SK-N-SH treated with all-trans-retinoic acid at 6 μM for 48 hours (cell line): Measurements from ENCODE around the gene CTXND2.

ENCODE experiments used
- ESRRG ChIP-seq: fragments of 250-450 bp; sonication (Bioruptor Pico); IDR thresholded peaks from 2 replicates; pipeline ENCODE4 v1.6.1; 2021; ENCODE audit warnings: mild to moderate bottlenecking
- OSR1 ChIP-seq: fragments of 250-450 bp; sonication (Bioruptor Pico); IDR thresholded peaks from 2 replicates; pipeline ENCODE4 v1.8.0; 2022; ENCODE audit warnings: moderate library complexity, mild to moderate bottlenecking, inconsistent platforms
- RARB ChIP-seq: fragments of 250-450 bp; sonication (Bioruptor Pico); IDR thresholded peaks from 2 replicates; pipeline ENCODE4 v1.8.0; 2021; ENCODE audit warnings: mild to moderate bottlenecking, moderate library complexity
- TOX ChIP-seq: fragments of 250-450 bp; sonication (Bioruptor Pico); IDR thresholded peaks from 2 replicates; pipeline ENCODE4 v1.8.0; 2021; ENCODE audit warnings: mild to moderate bottlenecking, moderate library complexity, borderline replicate concordance
- ZFP3 ChIP-seq: fragments of 250-450 bp; sonication (Bioruptor Pico); IDR thresholded peaks from 2 replicates; pipeline ENCODE4 v1.5.0; 2020; ENCODE audit warnings: mild to moderate bottlenecking, moderate library complexity
- ZFP30 ChIP-seq: fragments of 450-650 bp; formaldehyde crosslinking; IDR thresholded peaks from 2 replicates; pipeline ENCODE4 v1.5.0; 2022; ENCODE audit warnings: mild to moderate bottlenecking, moderate library complexity
- ZNF565 ChIP-seq: fragments of 450-650 bp; formaldehyde crosslinking; conservative IDR thresholded peaks from 2 replicates; pipeline ENCODE4 v1.5.0; 2020; ENCODE audit warnings: low read depth, mild to moderate bottlenecking, moderate library complexity
- ZNF70 ChIP-seq: fragments of 450-650 bp; formaldehyde crosslinking; IDR thresholded peaks from 2 replicates; pipeline ENCODE4 v1.5.0; 2020; ENCODE audit warnings: mild to moderate bottlenecking, moderate library complexity
- TF ChIP-seq, protein P1 (sequence below): fragments of 250-450 bp; sonication (Bioruptor Pico); IDR thresholded peaks from 2 replicates; pipeline ENCODE4 v1.5.0; 2020; ENCODE audit warnings: mild to moderate bottlenecking, moderate library complexity

DNA sequence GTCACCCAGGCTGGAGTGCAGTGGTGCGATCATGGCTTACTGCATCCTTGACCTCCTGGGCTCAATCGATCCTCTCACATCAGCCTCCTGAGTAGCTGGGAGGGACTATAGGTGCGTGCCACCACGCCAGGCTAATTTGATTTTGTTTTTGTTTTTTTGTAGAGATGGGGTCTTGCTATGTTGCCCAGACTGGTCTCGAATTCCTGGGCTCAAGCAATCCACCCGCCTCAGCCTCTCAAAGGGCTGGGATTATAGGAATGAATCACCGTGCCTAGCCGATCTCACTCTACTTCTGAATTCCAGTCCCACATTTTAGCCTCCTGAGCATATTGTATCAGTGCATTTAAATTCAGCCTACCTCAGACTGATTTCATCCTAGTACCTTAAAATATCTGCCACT, 1.8 kb downstream of the CTXND2 start:
- TF ChIP-seq ZFP30 (CRISPR knock-in tag) (no peak), ZNF70 (CRISPR knock-in tag) (no peak), TOX (CRISPR knock-in tag) (no peak), ZNF565 (CRISPR knock-in tag) (no peak), RARB (CRISPR knock-in tag) (no peak), ESRRG (CRISPR knock-in tag) (no peak), ZFP3 (no peak), OSR1 (no peak)
- TF ChIP-seq, protein P1, sequence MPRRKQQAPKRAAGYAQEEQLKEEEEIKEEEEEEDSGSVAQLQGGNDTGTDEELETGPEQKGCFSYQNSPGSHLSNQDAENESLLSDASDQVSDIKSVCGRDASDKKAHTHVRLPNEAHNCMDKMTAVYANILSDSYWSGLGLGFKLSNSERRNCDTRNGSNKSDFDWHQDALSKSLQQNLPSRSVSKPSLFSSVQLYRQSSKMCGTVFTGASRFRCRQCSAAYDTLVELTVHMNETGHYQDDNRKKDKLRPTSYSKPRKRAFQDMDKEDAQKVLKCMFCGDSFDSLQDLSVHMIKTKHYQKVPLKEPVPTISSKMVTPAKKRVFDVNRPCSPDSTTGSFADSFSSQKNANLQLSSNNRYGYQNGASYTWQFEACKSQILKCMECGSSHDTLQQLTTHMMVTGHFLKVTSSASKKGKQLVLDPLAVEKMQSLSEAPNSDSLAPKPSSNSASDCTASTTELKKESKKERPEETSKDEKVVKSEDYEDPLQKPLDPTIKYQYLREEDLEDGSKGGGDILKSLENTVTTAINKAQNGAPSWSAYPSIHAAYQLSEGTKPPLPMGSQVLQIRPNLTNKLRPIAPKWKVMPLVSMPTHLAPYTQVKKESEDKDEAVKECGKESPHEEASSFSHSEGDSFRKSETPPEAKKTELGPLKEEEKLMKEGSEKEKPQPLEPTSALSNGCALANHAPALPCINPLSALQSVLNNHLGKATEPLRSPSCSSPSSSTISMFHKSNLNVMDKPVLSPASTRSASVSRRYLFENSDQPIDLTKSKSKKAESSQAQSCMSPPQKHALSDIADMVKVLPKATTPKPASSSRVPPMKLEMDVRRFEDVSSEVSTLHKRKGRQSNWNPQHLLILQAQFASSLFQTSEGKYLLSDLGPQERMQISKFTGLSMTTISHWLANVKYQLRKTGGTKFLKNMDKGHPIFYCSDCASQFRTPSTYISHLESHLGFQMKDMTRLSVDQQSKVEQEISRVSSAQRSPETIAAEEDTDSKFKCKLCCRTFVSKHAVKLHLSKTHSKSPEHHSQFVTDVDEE (CRISPR knock-in tag): no peak
